Measurements from ENCODE around the gene ANKRD39.

GRCh38 chr2:96883306-96883705 lies 25.5 kb upstream of the ANKRD39 start:
- TF ChIP-seq POLR2AphosphoS5 (IDR thresholded peaks at IDR 0.05) (no peak), CTCF (IDR thresholded peaks at IDR 0.05) (no peak)
